Hepatocyte (in vitro differentiated cells): ENCODE measurements around the gene TRIP12.

Experiments
- EZH2phosphoT487 ChIP-seq: fragments of 200-600 bp; sonication (generic); IDR thresholded peaks from one replicate; pipeline ENCODE4 v1.6.1; 2018; ENCODE audit warnings: antibody characterized with exemption, mild to moderate bottlenecking, low read depth, moderate library complexity; ENCODE audit not compliant: unreplicated experiment, severe bottlenecking
- TF ChIP-seq, protein P1 (sequence below): fragments of 200-600 bp; sonication (generic); IDR thresholded peaks from 2 replicates; pipeline ENCODE4 v1.5.1; 2016; ENCODE audit warnings: antibody characterized with exemption, mild to moderate bottlenecking; ENCODE audit not compliant: poor library complexity

DNA sequence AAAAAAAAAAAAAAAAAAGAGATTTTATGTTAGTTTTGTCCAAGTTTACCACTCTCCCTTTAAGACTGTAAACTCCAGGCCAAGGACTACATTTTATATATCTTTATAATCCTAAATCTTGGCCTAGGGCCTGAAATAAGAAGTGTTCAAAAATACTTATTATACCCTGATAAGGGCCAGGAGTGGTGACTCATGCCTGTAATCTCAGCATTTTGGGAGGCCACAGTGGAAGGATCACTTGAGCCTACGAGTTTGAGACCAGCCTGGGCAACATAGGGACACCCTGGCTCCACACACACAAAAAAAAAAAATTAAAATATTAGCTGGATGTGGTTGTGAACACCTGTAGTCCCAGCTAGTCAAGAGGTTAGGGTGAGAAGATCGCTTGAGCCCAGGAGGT, 12.7 kb downstream of the TRIP12 start:
- TF ChIP-seq, protein P1, sequence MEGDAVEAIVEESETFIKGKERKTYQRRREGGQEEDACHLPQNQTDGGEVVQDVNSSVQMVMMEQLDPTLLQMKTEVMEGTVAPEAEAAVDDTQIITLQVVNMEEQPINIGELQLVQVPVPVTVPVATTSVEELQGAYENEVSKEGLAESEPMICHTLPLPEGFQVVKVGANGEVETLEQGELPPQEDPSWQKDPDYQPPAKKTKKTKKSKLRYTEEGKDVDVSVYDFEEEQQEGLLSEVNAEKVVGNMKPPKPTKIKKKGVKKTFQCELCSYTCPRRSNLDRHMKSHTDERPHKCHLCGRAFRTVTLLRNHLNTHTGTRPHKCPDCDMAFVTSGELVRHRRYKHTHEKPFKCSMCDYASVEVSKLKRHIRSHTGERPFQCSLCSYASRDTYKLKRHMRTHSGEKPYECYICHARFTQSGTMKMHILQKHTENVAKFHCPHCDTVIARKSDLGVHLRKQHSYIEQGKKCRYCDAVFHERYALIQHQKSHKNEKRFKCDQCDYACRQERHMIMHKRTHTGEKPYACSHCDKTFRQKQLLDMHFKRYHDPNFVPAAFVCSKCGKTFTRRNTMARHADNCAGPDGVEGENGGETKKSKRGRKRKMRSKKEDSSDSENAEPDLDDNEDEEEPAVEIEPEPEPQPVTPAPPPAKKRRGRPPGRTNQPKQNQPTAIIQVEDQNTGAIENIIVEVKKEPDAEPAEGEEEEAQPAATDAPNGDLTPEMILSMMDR, result no peak
- TF ChIP-seq EZH2phosphoT487, result no peak
